T1000 (cell line): ENCODE measurements around the gene AIF1.

Source experiments
- DNase-seq: peaks from one replicate; lab custom pipeline; 2025; ENCODE audit warnings: mixed read lengths; lab: John Stamatoyannopoulos, UW

Gene AIF1

DNA sequence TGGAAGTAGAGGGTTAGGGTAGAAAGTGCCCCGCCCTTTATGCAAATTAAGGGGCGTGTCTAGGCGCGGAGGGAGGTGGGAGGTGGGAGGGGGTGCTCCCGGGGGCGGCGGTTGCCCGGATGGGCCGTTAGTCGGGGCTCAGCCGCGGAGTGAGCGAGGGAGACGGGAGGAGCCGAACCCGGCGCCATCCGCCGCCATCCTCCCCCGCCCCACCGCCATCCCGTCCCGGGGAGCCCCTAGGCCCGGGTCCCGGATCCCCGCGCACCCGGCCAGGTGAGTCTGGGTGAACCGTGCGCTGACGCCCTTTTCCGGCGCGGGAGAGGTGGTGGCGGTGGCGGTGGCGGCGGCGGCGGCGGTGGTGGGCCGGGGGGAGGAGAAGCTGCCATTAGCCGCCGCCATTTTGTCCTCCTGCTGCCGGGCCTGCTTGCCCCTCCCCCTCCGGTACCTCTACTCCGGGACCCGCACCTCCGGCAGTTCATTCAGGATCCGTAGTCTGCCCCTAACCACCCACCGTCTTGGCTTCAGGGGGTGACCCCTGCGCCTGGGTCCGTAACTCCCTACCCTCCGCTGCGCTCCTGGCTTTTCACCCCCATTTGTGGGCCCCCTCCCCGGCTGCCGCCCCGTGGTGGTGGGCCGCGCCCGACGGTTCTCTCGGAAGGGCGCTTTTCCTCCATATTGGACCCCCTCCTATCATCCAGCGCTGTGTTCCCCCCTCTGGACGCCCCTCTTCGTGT, 5.7 kb downstream of the AIF1 start, which contains the start of gene PRRC2A:
PRRC2A (plus strand) TSS at position 130 of the 734 bp plus-strand sequence. CDS start 2,075 bp downstream, outside the sequence.
- DNase-seq = no peak

DNA sequence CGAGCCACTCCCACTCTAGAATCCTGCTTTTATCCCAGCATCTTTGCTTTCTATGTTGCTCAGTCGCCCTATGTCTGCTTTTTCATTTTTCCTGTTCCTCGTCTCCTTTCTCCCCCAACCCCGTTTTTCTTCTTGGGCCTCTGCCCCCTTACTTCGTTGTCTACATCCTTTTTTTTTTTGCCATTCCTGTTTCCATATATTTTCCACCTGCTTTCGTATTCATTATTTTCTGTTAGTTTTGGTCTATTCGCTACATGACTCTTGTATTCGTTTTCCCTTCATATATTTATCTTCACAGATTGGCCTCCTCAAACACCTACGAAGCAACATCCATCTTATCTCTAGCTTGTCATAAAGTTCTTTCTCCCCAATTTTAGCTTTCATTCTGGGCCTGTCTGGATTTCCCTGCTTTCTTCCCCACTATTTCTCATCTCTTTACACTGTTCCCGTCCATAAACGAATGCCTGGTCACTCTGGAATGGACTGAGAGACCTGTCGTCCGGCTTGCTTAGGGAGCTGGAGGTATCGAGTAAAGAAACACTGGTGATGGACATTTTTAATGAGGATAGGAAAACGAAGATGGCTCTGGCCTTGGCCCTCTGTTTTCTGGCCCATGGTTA, 6.4 kb downstream of the AIF1 start:
- DNase-seq = no peak

DNA sequence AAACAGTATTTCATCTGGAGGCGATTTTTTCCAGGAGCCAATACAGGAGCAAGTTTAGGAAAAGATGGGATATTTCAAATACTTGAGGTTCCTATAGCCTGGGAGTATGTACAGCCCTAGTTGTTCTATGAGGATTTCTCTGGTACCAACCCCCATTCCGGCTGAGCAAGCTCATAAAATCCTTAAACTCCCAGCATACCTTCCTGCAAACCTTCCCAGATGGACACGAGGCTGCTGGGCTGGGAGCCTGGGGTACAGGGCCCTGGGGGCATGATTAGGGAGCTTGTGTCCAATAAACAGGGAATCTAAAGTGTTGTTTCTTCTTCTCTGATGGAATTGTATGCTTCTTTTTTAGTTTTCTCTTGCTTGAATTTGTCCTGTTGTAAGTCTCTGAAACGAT, 7.0 kb downstream of the AIF1 start:
- no peak for DNase-seq

DNA sequence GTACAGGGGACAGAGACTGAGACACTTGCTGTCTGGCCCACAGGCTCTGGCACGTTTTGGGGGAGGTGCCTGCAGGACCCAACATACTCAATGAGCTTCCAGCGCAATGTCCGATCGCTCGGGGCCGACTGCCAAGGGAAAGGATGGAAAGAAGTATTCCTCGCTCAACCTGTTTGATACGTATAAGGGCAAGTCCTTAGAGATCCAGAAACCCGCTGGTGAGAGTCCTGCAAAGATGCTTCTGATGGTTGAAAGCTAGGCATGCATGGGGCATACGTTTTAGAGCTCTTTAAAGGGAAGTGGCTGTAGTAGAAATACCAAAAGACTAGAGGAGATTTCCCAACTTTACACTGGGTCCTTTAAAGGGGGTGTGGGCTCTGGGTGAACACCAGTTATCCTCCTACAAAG, 7.7 kb downstream of the AIF1 start:
- DNase-seq = no peak

DNA sequence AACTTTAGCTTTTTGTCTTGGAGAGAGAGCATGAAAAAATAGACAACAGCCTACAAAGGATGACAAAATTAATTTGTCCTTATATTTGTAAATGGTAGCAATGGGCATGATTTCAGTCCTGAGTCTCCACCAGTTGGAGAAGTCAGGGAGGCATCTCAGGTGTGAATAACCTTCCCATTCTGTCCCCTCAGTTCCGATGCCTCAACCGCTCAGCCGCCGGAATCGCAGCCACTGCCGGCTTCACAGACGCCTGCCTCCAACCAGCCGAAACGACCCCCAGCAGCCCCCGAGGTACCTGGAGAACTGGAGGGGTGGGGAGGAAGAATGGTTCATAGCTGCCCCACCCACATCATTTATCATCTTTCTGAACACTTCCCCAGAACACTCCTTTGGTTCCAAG, 9.0 kb downstream of the AIF1 start:
- DNase-seq = no peak

DNA sequence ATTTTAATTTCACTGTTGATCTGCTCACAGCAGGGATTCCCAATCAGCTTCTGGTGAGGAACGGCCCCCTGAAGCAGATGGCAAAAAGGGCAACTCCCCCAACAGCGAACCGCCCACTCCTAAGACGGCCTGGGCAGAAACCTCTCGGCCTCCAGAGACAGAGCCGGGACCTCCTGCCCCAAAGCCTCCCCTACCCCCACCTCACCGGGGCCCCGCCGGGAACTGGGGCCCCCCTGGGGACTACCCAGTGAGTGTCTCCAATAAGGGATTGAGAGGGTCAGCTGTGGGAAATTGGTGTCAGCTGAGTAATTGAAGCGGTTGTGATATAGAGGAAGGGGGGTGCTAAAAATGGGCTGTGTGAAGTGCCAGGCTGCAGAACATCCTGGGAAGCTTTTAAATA, 11.9 kb downstream of the AIF1 start:
- DNase-seq = no peak

DNA sequence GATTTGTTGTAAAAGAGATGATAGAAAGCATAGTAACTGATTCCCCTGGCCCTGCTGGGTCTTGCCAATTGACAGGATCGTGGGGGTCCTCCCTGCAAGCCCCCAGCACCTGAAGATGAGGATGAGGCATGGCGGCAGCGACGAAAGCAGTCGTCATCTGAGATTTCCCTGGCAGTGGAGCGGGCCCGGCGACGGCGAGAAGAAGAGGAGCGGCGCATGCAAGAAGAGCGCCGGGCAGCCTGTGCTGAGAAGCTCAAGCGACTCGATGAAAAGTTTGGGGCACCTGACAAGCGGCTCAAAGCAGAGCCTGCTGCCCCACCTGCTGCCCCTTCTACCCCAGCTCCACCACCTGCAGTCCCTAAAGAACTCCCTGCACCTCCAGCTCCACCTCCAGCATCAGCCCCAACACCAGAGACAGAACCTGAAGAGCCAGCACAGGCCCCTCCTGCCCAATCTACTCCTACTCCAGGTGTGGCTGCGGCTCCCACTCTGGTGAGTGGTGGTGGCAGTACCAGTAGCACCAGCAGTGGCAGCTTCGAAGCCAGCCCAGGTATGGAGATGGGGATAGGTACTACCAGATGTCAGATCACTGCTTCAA, 12.8 kb downstream of the AIF1 start:
- no peak for DNase-seq

DNA sequence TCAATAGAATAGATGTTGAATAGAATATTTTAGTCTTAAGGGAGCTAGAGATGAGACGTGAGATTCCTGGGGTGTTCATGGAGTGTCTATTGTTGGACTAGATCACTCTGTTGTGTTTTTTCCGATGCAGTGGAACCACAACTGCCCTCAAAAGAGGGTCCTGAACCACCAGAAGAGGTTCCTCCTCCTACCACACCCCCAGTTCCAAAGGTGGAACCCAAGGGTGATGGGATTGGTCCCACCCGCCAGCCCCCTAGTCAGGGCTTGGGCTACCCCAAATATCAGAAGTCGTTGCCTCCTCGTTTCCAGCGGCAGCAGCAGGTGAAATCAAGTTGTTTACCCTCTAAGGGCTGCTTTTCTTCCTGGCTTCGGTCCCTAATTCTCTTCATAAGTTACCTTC, 14.0 kb downstream of the AIF1 start:
- DNase-seq = no peak

DNA sequence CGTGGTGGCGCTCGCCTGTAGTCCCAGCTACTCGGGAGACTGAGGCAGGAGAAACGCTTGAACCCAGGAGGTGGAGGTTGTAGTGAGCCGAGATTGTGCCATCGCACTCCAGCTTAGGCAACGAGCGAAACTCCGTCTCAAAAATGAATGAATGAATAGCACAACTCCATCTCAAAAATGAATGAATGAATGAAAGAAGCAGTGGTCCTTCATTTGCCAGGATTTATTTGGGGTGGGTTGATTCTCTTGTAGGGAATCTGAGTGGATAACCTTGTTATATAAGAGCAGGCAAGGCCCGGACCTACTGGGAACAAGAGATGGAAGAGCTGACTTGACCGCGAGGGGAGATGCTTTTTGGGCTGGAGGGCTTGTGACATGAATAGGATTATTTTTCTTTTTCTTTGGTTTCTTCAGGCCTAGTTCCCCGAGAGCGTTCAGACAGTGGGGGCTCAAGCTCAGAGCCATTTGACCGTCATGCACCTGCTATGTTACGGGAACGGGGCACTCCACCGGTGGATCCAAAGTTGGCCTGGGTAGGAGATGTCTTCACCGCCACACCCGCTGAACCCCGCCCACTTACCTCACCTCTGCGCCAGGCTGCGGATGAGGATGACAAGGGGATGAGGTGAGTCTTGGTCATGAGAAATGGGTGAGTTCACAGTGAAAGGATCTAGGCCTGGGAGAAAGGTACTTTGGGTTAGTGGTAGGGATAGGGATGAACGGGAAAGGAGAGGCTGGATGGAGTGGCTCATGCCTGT, 15.3 kb downstream of the AIF1 start:
- DNase-seq = no peak

DNA sequence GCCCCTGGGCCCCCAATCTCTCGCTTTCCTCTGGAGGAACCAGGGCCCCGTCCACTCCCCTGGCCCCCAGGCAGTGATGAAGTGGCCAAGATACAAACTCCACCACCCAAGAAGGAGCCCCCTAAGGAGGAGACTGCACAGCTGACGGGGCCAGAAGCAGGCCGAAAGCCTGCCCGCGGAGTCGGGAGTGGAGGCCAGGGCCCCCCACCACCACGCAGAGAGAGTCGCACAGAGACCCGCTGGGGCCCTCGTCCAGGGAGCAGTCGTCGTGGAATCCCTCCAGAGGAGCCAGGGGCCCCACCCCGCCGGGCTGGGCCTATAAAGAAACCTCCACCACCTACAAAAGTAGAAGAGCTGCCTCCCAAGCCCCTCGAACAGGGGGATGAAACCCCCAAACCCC, 16.2 kb downstream of the AIF1 start:
- DNase-seq = no peak

DNA sequence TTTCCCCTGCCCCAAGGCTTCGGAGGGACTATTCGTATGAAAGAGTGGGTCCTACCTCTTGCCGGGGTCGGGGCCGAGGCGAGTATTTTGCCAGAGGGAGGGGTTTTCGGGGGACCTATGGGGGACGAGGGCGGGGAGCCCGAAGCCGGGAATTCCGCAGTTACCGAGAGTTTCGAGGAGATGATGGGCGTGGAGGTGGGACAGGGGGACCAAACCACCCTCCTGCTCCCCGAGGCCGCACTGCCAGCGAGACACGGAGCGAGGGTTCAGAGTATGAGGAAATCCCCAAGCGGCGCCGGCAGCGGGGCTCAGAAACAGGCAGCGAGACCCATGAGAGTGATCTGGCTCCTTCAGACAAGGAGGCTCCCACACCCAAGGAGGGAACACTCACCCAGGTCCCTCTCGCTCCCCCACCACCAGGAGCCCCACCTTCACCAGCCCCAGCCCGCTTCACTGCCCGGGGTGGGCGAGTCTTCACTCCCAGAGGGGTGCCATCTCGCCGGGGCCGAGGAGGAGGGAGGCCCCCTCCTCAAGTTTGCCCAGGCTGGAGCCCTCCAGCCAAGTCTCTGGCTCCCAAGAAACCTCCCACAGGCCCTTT, 16.7 kb downstream of the AIF1 start:
- DNase-seq = no peak

DNA sequence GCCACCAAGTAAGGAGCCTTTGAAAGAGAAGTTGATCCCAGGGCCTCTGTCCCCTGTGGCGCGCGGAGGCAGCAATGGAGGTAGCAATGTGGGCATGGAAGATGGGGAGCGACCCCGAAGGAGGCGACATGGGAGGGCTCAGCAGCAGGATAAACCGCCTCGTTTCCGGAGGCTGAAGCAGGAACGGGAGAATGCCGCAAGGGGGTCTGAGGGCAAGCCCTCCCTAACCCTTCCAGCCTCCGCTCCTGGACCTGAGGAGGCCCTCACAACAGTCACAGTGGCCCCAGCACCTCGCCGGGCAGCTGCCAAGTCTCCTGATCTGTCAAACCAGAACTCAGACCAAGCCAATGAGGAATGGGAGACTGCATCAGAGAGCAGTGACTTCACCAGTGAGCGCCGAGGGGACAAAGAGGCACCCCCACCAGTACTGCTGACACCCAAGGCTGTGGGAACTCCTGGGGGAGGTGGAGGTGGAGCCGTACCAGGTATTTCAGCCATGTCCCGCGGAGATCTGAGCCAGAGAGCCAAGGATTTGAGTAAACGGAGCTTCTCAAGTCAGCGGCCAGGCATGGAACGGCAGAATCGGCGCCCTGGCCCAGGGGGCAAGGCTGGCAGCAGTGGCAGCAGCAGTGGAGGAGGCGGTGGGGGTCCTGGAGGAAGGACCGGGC, 17.4 kb downstream of the AIF1 start:
- DNase-seq = no peak

DNA sequence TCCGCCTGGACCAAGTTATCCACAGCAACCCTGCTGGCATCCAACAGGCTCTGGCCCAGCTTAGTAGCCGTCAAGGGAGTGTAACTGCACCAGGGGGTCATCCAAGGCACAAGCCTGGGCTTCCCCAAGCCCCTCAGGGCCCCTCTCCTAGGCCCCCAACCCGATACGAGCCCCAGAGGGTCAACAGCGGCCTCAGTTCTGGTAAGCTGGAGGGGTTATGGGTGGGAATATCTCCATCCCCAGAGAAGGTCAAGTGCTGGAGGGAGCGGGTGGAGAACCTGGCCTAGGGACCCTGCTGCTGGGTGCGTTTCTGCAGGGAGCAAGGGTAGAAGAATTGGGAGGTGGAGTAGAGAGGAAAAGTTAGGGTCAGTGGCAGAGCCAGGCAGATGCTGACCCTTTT, 18.4 kb downstream of the AIF1 start:
- DNase-seq = no peak

DNA sequence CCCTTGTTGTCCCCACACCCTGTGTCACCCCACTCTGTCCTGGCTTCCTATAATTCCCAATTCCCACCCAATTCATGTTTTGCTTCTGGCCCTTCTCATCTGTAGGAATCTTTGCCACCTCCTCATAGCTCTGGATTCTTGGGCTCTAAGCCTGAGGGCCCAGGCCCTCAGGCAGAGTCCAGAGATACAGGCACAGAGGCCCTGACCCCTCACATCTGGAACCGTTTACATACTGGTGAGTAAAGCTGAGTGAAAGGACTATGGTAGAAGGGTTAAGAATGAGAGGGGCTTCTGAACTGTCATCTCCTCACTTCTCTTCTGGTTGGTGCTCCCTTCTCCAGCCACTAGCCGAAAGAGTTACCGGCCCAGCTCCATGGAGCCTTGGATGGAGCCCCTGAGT, 19.1 kb downstream of the AIF1 start:
- DNase-seq = no peak

DNA sequence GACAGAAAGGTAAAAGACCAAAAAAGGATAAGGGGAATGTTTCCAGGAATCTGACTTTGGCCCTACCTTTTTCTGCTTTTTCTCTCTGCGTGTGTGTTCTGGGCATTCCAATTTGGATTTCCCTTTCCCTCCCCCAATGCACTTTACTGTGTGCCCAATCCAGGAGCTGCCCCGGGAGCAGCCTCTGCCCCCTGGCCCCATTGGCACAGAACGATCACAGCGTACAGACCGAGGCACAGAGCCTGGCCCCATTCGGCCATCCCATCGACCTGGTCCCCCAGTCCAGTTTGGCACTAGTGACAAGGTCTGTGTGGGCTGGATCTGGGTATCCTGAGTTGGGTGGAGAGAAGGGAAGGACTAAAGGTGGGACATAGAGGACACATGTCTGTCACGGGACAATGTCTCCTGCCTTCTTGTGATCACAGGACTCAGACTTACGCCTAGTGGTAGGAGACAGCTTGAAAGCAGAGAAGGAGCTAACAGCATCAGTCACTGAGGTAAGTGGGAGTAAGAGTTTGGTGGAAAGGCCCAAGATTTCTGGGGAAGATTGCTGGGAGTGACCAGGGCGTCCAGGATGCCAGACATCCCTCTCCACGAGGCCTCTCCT, 20.0 kb downstream of the AIF1 start:
- no peak for DNase-seq

DNA sequence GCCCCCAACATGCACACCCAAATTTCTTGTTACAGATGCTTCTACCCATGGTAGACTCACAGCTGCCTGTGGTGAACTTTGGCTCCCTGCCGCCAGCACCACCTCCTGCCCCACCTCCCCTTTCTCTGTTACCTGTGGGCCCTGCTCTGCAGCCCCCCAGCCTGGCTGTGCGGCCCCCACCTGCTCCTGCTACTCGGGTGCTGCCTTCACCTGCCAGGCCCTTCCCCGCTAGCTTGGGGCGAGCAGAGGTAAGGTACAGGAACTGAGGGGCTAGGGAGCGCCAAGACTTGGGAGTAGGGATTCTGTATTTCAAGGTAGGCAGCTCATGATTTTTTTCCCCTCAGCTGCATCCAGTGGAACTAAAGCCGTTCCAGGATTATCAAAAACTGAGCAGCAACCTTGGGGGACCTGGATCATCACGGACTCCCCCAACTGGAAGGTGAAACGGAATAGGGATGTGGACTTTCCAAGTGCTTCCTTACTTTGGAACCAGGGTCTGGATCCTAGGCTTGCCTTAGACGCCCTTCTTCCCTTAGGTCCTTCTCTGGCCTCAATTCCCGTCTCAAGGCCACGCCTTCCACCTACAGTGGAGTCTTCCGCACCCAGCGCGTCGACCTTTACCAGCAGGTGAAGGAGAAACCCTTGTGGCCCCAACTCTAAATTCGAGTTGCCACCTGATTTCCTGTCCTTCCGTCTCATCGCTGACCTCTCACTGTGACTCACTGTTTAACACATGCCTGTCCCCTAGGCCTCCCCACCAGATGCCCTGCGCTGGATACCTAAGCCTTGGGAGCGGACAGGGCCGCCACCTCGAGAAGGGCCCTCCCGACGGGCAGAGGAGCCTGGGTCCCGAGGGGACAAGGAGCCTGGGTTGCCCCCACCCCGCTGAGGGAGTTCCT, 21.9 kb downstream of the AIF1 start:
- no peak for DNase-seq

DNA sequence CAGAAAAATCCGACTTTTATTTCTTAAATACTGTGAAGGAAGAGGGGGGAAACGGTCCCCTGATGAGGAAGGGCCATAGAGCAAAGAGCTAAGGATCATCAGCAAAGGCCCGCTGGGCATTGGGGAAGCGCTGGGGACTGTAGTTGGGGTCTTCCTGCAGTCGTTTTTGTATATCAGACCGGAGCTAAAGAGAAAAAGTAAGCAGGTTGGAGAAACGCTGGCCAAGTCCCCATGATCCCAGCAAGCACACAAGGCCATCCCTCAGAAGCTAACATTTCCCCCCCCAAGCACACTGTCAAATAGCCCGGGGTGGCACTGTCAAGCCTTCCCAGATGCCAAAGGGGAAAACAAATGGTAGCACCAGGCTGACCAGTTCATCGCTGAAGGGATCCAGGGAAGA, 24.0 kb downstream of the AIF1 start:
- DNase-seq = no peak

DNA sequence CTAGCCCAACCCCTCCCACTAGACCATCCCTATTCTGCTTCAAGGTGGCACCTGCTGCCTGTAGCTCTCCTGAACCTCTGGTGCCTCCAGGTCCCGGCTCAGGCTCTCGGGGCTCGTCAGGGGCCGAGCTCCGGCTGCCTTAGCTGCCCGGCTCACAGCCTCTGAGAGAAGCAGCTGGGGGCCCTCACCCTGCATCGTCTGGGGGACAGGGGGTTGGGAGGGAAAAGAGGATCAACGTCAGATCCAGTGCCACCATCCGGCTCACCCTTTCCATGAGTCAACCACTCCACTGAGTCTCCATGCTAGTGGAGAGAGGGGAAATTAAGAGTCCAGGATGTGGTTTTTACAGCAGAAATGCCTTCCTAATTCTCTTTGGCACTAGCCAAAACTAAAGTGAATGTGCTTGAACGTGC, 24.4 kb downstream of the AIF1 start:
- DNase-seq = no peak

DNA sequence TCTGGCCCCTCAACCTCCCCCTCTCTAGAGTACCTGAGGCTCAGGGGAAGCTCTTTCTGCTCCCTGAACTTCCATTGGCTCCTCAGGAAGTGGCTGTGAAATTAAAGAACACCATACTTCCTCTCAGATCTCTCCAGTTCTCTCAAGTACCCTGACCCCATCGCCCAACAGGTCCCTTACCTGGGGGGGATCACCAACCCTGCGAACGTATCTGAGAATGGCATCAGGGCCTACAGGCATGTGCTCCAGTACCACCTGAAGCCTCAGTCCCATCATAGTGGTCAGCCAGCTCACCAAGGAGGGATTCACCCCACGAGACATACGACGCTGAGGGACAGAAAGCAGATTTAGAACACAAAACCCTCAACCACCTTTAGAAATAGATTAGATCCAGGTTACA, 25.6 kb downstream of the AIF1 start:
- DNase-seq = no peak

DNA sequence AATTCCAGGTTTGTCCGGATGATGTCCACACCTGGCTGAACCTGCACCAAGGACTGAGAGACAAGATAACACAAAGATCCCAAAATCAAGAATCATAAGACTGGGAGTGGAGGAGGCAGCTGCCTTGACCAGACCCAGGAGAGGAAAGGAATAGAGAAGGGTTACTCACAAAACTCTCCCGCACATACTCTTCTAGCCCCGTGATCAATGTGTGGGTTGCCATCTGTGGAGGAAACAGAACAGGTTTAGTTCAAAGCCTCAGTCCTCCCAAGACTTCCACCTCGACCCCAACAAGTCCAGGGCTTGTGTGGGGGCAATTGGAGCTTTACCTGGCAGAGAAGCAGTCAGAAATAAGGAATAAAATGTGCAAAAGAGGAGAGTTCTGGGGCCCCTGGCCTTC, 26.3 kb downstream of the AIF1 start:
- DNase-seq = no peak
